Fibroblast of skin of left biceps (primary cell): ENCODE results near the gene PLA2R1.

ENCODE experiments used
- DNase-seq, 2 experiments: peaks; one replicate each; pipeline ENCODE4 v3.0.0-alpha.2; 2013; ENCODE audit warnings: low read depth in 2 of 2

PLA2R1 gene

DNA sequence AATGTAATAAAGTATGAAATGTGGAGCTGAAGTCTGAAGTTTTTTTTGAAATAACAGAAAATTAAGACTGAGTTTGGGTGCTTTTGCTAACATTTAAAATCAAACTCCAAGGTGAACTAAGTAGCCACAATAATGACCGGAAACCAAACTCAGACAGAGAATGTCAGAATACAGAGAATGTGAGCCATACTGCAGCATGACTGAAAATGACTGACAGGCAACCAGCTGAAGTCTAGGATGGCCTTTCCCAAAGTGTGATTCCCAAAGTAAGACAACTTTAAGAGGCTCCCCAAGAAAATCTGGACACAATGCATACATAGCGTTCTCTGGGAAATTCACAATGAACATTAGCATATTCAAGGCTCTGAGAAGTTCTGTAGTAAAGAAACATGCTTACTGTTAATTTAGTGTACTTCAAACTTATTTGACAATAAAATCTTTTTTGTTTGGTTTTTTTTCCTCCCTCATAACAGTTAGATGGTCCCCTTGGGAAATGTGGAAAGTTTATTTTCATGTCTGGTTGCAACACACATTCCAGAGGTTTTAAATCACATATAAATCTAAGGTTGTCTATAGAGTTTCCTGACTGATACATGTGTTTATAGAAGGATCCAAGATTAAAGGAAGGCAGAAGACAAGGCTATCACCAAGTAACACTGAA lies 28.6 kb downstream of the PLA2R1 start:
- peak; percentile 44 for DNase-seq

DNA sequence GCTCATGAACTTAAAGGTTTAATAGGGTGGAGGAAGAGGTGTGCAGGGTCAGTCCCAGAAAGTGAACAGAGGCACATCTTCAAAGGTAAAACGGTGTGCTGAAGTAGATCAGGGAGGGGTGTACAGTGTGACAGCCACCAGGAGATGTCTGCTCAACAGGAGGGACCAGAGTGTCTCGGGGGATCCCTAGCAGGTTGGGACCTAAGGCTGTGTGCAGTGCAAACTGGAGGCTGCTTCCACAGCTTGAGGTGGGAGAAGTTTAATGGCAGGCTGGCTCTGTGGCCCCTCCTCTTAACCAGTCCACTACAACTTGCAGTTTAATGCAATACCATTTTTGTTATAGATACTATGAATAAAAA lies 33.2 kb downstream of the PLA2R1 start:
- no peak for DNase-seq

DNA sequence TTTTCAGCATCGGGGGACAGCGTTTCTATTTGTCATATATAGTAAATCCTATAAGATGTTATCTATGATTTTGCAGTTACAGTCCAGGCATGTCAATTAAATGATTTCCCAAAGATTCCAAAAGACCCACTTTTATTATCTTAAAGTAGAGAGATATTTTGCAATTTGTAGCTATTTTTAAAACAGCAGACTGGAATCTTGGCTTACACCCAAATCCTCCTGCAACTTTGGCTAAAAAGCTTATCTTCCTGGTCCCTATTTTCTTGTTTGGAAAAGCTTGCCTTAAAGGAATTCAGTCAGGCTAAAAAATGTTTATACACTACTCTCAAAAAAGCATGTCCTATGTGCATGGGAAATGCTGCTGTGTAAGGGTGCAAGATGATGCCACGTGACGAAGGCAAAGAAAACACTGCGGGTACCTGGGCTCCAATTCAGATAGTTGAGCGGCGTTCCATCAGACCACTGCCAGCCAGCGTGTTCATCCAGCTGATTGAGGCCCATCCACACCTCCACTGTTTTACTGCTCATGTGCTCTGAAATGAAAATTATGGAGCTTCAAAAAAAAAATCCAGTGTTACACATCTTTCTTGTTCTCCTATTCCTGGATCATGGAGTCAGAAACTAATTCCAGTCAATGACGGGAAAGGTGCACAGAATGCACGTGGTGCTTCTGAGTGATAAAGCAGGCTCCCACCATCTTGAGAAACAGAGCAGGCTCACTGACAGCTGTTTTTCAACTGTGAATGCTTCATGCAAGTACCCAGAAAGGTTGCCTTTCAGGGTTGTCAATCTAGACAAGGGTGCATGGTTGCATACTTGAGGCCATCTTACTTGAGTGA lies 33.8 kb downstream of the PLA2R1 start:
- peak; percentile 47 to 51 for DNase-seq

DNA sequence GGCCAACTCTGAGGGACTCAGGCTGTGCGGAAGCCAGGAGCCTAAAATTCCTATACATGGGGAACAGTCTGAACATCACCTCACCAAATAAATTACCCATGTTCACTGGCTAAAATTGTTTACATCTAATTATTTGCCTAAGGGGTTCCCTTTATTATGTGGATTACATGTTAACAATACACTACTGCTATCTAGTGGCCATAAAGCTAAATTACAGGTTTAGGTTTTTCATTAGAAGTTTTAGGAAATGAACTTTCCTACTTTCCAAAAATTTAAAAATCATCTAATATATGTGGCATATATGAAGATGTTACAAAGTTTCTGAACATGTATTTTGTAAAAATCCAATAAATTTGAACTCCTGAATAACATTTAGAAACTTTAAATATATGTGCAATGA lies 40.3 kb downstream of the PLA2R1 start:
- DNase-seq, result no peak

DNA sequence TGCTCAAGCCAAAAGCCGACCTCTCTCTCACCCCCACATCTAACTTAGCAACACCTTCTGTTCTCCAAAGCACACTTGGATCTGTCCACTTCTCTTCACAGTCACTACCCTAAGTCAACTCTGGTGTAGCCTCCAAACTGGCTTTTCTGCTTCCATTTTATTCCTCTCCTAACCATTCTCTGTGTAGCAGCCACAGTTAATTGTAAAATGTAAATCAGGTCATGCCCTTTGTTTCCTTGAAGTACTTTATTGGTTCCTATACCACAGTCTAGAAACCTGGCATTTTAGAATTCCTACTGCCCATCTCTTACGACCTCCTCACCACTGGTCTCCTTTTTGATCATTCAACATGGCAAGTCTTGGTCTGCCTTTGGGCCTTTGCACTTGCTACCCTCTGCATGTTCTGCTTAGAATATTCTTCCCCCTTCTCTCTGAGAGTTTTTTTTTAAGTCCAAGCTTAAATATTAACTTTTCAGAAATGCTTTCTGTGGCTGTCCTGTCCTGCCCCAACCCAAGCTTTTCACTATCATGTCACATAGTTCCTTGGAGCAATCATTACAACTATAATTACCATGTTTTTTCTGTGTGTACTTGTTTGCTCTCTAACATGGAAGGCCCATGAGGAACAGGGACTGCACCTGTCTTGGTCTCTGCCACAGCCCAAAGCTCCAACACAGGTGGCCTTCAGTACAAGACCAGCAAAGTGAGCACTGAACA lies 42.9 kb downstream of the PLA2R1 start:
- DNase-seq, result no peak

DNA sequence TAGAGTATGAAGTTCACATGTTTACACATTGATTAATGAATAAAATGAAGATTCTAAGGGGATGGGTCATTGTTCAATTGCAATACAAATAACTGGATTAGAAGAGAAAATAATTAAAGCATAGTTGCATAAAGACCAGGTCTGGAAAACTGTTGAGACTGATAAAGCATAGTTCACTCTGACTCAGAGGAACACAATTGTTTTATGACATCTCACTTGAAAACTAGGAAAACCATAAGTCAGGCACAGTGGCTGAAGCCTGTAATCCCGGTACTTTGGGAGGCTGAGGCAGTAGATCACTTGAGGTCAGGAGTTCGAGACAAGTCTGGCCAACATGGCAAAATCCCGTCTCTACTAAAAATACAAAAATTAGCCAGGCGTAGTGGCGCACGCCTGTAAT lies 46.7 kb downstream of the PLA2R1 start:
- DNase-seq, result no peak

DNA sequence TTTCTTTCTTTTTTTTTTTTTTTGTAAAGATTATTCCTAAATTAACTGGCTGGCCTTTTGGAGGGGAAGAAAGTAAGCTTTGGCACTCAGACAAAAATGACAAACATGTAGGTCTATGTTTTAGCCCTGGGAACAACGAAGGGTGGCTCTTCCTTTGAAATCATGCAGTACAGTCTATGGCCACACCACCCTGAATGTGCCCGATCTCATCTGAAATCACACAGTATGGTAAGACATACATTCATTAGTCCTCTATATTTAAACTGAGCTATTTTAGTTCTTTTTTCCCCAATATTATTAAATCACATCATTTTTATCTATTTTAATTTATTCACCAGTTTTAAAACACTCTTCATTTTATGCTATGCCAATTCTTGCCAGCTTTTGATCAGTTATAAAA lies 48.2 kb downstream of the PLA2R1 start:
- DNase-seq, result no peak

DNA sequence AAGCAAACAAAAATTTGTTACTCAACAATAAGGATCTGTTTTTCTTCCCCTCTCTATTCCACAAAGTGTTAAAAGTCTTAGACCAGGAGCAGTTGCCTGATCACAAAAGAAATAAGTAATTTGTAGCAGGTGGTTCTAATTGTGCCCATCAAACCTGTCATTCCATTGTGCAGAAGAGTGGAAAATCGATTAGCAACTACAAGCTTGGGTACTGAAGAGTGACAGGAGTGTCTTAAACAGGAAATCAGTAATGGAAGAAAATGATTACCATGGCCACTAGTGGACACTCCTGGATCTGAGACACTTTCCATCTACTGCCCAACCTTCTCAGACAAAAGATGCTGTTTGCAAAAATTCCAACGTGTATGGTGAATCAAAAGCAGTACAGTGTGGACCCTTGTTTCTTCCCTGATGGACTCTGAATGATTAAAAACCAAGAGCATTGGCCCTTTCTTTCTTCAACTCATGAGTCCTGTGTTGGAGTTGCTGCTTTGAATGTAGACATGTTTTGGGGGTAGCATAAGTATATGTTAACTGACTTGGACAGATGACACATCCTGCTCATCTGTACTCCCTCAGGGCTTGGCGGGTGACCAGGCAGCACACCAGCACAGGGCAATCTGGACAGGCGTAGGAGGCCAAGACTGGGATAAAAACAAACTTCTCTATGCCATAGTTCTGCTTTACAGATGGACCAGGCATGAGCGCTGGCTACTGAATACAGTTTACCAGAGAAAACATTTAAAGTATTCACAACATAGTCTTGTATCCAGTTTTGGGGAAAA lies 51.9 kb downstream of the PLA2R1 start:
- no peak for DNase-seq

DNA sequence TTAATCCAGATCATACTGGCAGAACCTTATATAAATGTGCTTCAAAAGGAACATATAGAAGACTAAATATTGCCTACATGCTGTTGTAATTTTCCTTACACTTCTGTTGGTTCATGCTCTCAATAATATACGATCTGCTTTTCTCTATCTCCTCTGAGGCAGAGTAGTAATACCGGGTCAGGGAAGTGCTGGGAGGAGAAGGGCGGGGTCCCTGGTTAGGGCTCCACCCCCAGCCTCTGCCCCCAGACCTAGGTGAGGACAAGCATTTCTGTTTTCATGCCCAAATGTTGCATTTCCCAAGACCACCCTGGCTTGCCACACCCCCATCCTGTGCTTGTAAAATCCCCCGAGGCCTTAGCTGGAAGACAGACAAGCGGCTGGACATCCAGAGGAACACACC lies 55.3 kb downstream of the PLA2R1 start:
- no peak for DNase-seq

DNA sequence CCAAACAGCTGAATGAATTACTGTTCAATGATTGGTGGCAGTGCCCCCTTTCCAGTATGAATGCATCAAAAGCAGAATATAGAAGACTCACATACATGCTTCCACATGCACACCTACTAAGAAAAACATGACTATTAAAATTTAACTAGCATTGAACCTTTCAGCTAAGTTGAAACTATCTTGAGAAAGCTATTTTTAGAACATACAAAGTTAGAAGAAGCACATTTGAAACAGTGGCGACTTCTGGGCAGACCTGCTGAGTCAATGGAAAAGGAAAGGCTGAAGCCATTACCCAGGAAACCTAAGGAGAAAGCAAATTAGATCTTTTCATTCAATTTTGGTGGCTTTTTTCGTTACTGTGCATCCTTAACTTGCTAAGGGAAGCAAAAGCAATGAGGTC lies 55.9 kb downstream of the PLA2R1 start:
- no peak for DNase-seq

DNA sequence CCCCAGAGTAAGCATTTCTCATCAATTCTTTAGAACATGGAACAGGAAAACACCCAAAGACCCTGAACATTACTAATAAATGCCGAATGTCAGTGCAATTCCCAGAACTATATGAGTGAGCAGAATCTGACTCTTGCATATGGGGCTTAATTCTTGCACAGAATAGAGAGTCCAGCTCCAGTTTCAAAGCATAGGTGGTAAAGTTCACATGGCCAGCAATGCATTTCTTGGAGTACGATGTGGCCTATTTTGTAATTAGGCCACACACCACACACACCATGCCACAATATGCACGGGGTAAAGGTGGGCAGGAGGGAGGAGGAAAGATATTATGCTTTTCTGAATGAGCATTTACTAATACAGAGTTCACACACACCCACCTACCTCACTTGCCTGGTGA lies 56.5 kb downstream of the PLA2R1 start:
- no peak for DNase-seq

DNA sequence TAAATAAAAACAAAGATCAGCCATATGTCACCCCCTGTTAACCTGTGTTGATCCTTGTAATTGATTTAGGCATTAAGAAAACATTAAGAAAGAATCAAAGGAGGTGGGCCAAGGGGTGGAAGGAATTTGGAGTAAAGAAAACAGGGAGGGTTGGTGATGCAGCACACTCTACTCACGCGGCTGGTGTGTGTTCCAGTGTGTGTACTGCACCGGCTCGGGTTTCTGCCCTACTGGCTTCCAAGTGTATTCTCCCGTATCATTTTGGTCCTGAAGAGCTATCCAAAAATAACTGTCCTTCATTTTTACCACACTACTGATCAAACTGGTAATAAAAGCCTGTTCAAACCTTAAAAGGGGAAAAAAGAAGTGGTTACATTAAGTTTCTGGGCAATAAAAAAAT lies 56.9 kb downstream of the PLA2R1 start:
- DNase-seq, result no peak

DNA sequence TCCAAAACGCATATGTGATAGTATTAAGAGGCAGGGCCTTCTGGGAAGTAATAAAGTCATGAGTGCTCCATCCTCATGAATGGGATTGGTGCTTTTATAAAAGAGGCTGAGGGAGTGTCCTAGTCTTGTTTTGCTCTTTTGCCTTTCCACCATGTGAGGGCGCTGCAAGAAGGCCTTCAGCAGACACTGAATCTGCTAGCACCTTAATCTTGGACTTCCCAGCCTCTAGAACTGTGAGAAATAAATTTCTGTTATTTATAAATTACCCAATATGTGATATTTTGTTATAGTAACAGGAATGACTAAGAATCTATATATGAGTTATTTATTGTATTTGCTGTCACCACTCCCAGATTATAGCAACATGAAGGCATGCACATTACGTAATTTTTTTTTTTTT lies 63.5 kb downstream of the PLA2R1 start:
- no peak for DNase-seq

DNA sequence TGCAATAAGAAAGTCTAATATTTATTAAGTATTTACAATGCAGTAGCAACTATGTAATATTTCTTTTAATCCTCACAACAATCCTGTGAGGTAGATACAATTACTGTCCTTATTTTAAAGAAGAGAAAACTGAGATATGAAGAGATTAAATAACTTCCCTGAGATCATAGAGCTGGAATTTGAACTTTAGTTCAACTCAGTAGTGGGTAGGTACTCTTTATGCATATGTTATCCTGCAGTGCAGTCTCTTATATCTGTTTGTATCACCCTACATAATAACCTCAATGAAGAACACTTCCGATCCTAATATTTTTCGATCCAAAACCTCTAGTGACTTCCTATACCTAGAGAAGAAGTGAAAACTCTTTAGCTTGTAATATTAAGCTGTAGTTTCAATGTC lies 64.2 kb downstream of the PLA2R1 start:
- no peak for DNase-seq

DNA sequence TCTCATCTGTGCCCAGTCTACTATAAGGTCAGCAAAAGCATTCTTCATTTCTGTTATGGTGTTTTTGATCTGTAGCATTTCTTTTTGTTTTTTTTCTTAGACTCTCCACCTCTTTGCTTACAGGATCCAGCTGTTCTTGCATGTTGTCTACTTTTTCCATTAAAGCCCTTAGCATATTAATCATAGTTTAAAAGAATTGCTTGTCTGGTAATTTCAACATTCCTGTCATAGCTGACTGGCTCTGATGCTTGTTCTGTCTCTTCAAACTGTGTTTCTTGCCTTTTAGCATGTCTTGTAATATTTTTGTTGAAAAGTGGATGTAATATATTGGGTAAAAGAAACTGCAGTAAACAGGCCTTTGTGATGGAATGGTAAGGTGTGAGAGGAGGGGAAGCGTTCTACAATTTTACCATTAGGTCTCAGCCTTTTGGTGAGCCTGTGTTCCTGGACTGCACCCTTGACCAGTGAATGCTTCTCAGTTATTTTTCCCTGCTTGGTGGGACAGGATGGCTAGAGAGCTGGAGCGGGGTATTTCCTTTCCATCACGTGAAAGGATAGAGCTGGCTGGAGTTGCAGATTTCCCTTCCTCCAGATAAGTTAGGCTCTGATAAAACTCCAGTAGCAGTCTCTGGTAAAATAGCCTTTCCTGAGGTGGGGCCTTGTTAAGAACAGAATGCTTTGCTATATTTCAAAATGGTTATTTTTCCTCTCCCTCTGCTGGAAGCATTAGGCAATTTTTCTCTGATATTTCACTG lies 65.4 kb downstream of the PLA2R1 start:
- DNase-seq, result peak; percentile 35 to 36

DNA sequence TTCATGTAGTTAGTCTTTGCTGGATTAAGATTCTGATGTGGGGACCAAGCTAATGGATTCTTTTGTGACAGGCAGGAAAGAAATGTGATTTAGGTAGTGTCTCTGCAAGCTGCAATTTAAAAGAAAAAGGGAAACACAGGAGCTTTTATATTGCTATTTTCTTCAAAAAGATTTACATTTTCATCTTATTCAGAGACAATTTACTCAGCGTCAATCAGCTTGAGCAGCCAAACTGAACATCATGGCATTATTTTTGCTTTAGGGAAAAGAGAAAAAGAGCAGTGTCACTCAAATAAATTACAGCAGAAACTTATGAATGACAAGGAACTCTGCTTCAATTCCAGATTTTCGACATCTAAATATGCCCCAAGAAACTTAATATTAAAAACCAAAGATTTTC lies 67.4 kb downstream of the PLA2R1 start:
- no peak for DNase-seq

DNA sequence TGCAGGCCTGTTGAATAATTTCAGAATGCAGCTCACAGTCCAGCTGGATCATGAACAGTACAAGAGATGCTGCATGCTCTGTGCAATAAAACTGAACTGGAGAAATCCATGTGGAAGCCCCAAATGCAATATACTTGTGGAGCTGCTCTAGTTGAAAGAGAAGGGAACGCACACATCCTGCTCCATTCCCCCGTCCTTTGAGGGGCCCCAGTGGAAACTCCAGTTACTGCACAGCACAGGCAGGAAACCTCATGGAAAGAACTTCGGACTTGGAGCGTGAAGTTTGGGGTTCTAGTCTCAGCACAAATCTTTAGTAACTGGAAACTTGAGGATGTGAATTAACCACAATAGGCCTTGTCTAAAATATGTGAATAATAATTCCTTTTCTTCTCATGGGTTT lies 73.2 kb downstream of the PLA2R1 start:
- no peak for DNase-seq

DNA sequence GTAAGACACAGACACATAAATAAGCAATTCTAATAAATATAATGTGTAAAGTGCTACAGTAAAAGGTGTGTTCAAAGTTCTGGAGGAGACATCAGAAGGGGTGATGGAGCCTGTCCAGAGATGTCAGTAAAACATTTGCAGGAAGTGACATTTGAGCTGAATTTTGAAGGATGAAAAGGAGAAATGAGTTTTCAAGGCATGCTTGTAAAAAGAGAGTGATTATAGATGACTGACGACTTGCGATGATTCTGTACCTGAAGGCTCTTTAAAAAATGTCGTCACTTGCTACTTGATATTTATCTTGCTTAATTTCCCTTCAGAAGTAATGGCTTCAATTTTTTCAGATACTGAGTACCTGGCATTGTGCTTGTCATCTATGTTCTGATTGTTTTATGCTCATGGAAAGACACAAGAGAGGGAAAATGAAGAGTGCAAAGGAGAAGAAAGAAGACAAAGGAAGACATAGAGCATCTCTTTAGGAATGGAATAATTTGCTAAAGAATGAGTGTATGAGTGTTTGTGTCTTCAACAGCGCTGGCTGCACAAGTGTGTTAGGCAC lies 73.9 kb downstream of the PLA2R1 start:
- DNase-seq, result no peak

DNA sequence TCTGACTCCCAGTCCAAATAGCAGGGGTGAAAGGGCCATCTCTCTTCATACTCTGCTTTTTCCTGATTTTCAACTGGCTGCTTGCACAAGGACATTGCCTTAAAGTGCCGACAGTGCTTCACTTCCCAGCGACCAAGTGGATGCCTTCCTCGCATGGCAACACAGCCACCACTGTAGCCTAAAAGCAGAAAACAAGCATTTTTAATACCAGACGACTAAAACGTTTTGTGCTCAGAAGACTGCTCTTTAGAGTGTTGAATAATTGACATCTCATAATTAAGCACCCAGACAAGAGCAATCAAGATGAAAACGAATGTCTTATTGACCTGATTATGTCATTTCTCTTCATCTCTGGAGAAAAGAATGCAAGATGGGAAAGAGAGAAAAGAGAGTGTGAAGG lies 75.2 kb downstream of the PLA2R1 start:
- no peak for DNase-seq

DNA sequence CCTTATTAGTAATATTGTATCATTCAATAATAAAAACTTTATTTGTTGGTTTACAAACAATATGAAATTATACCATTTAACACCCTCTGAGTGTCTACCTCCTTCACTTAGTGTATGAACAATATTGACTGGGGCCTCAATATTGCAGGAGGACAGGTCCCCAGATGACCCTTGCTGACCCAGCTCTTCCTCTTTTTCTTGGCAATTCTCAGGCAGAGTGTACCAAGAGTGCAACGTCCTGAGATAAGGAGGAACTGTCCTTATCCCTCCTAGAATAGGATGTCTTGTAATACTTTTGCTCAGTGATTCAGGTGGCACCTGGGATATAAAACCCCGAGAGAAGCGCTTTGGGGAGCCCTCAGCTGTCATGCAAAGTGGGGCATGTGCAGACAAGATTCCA lies 76.8 kb downstream of the PLA2R1 start:
- DNase-seq, result no peak

DNA sequence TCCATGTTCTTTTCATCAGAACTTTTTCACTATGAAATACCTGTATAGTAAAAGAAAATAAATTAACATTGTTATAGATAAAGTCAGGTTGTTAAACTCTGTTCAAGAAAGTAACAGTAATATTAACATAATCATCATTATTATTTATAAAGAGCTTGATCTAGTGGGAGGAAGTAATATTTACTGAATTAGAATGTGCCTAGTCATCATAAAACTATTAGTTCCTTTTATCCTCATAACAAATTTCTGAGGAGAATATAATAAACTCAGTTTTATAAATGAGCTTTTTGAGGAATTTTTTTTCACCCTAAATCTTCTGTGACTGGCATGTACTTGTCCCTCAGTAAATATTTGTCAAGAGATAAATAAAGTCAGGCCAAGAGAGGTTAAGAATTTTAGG lies 78.4 kb downstream of the PLA2R1 start:
- DNase-seq, result no peak
